ENCODE data around the gene EMC8.

The EMC8 gene

DNA sequence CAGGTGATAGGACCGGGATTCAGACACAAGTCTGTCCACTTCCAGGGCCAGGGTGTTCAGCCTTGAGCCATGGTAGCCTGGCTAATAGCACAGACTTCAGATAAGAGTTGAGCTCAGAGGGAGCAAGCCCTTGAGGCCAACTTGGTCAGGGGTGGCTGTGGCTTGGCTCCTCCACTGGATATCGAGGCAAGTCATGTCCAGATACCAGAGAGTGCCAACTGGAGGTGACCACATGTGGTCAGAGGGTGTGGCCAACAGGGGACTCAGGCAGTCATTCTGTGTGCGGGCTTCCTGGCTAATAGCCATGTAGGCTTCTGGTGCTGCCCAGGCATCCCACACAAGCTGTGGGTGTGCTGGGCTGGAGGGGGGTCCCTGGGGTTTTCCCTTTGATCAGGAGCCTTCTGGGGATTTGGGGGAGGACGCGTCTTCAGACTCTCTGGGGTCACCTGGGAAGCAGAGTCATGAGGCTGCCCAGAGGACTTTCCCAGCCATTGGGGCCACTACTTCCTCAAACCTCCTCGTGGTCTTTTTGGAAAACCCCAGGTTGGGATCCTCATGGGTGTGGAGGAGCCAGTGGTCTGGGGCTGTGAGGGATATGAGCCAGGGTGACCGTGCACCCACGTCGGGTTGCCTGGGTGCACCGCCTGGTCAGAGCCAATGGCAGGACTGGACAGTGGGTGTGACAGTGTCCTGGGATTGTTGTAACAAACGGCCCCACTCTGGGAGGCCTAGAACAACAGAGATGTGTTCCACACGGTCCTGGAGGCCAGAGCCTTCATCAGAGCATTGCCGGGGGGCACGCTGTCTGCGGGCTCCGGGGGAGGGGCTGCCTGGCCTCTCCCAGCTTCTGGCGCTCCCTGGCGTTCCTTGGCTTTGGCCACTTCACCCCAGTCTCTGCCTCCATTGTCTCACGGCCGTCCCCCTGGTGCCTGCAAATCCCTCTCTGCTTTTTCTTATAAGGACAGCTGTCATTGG, 25.1 kb upstream of the EMC8 start:
- TF ChIP-seq, protein P1, sequence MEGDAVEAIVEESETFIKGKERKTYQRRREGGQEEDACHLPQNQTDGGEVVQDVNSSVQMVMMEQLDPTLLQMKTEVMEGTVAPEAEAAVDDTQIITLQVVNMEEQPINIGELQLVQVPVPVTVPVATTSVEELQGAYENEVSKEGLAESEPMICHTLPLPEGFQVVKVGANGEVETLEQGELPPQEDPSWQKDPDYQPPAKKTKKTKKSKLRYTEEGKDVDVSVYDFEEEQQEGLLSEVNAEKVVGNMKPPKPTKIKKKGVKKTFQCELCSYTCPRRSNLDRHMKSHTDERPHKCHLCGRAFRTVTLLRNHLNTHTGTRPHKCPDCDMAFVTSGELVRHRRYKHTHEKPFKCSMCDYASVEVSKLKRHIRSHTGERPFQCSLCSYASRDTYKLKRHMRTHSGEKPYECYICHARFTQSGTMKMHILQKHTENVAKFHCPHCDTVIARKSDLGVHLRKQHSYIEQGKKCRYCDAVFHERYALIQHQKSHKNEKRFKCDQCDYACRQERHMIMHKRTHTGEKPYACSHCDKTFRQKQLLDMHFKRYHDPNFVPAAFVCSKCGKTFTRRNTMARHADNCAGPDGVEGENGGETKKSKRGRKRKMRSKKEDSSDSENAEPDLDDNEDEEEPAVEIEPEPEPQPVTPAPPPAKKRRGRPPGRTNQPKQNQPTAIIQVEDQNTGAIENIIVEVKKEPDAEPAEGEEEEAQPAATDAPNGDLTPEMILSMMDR (IDR thresholded peaks at IDR 0.05), result no peak

DNA sequence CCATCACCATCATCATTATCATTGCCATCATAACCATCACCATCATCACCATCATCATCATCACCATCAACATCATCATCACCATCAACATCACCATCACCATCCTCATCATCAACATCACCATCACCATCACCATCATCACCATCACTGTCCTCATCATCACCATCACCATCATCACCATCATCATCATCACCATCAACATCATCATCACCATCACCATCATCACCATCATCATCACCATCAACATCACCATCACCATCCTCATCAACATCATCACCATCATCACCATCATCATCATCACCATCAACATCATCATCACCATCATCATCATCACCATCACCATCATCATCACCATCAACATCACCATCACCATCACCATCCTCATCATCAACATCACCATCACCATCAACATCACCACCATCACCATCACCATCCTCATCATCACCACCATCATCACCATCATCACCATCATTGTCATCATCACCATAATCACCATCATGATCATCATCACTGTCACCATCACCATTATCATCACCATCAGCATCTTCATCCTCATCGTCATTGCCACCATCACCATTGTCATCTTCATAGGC, 24.1 kb upstream of the EMC8 start:
- TF ChIP-seq, protein P1 (IDR thresholded peaks at IDR 0.05), result no peak

DNA sequence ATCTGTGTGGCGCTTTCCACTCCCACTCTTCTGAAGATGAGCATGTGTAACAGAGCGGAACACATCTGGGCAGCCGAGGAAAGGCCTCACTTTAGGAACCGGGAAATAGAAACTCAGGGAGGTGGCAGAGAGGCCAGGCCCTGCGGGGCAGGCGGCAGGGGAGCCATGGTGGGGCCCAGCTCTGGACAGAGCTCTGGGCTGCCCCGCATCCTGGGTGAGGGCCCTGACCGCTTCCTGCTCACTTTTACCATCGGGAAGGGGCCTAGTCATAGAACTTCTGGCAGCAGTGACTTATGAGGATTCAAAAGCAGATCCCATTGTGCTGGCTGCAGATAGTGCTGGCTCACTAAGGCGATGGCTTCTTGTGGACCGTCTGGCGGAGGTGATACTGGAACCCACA, 22.8 kb upstream of the EMC8 start:
- TF ChIP-seq, protein P1 (IDR thresholded peaks at IDR 0.05), result no peak

DNA sequence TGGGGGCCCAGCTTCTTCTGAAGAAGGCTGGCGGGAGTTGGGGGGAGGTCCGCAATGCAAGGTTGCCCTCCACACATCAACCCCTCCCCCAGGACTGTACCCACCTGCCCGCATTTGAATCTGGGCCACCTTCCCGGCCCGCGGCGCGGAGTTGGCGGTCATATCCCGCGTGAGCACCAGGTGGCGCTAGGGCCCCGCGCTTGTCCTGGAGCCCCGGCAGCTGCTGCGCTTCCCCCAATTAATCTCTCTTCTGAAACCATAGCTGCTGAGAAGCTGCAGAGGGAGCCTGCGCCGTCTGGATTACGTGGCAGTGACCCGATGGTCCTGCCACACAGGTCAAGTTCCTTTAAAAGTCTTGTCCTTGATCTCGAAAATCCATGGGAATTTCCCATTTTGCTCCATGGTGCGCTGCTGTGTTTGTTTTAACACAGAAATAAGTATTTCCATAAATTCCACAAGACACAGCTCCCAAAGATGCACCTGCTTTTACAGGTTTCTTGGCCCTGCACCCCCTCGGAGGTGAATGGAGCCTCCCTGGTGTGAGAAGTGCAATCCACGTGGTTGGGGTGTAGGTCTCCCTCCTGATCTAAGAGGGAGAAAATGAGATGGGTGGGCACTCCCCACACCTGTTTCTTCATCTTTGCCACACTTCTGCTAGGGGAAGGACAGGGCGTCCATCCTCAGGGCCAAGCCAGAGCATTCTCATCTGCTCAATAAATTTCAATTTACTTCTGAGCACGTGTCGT, 22.2 kb upstream of the EMC8 start:
- TF ChIP-seq, protein P1 (IDR thresholded peaks at IDR 0.05), result peak; percentile 94

DNA sequence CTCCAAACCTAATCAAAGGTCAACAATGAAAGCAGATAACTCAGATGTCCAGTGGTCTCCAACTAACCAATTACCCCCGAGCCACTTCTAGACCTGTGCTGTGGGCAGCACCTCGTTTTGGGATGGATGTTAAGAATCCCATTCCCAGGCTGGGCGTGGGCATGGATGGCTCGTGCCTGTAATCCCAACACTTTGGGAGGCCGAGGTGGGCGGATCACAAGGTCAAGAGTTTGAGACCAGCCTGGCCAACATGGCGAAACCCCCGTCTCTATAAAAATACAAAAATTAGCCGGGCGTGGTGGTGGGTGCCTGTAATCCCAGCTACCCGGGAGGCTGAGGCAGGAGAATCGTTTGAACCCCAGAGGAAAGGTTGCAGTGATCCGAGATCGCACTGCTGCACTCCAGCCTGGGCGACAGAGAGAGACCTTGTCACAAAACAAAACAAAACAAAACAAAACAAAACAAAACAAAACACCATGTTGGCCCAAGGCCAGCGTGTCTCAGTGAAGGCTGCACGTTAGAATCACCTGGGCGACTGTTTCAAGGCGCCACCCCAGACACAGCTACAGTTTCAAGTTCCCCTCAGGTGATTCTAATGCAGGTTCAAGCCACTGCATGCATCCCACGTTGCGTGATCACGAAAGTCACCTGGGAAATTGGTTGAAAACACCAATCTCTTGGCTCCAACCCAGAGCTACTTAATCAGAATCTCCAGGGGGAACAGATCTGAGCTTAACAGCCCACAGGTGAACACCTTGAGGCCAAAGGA, 21.4 kb upstream of the EMC8 start:
- TF ChIP-seq, protein P1 (IDR thresholded peaks at IDR 0.05), result no peak

DNA sequence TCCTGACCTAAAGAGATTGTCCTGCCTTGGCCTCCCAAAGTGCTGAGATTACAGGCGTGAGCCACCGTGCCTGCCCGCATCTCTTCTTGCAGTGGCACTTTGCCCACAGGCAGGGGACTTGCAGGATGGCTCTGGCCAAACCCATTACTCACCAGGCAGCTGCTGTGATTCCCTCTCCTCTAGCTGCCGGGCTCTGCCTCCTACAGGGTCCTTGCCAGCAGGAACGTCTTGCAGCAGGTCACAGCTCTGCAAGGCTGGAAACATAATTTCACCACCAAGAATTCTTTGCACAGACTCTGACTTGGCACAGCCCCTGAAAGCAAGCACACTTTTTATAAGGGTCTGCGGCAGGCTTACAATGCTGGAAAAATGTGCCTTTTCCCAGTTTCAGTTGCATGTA, 20.4 kb upstream of the EMC8 start:
- TF ChIP-seq, protein P1 (IDR thresholded peaks at IDR 0.05), result no peak

DNA sequence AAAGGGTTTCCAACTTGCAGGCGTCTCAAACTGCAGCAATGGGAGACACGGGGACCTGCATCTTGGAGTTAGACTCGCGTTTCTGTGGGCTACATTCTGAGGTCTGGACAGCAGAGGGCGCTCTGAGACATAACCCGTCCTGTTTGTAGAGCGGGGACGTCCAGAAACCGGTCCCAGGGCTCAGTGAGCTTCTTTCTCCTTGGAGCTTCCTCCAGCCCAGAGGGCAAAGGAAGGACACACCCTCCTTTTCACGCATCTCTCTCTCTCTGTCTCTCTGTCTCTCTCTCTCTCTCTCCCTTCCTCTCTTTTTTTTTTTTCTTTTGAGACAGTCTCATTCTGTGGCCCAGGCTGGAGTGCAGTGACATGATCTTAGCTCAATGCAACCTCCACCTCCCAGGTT, 19.9 kb upstream of the EMC8 start:
- TF ChIP-seq, protein P1 (IDR thresholded peaks at IDR 0.05), result peak; percentile 84

Data from LNCAP (cell line).